WTC11 (cell line): ENCODE data around the gene ANKRD1. TPM values are rescaled to one million over a fixed set of nuclear protein-coding genes. Genes with fewer than 3 reads are reported as not detected.

Source experiments
- AR ChIP-seq: fragments of 250-450 bp; sonication (Bioruptor Pico); IDR thresholded peaks from 2 replicates; pipeline ENCODE4 v1.9.0; 2021; ENCODE audit warnings: mild to moderate bottlenecking
- FOXP1 ChIP-seq: sonication (generic); formaldehyde crosslinking; IDR thresholded peaks from 2 replicates; pipeline ENCODE4 v1.8.0; 2022; ENCODE audit warnings: missing genetic modification reagents, mild to moderate bottlenecking, moderate library complexity, borderline replicate concordance
- GABPB1 ChIP-seq: sonication (generic); formaldehyde crosslinking; IDR thresholded peaks from 2 replicates; pipeline ENCODE4 v1.8.1; 2023; ENCODE audit warnings: mild to moderate bottlenecking, missing genetic modification reagents
- MAX ChIP-seq: sonication (generic); formaldehyde crosslinking; IDR thresholded peaks from 2 replicates; pipeline ENCODE4 v1.8.0; 2022; ENCODE audit warnings: mild to moderate bottlenecking, missing genetic modification reagents
- PRDM15 ChIP-seq: sonication (generic); formaldehyde crosslinking; IDR thresholded peaks from 2 replicates; pipeline ENCODE4 v1.8.0; 2022; ENCODE audit warnings: missing genetic modification reagents
- SMAD4 ChIP-seq: sonication (generic); formaldehyde crosslinking; IDR thresholded peaks from 2 replicates; pipeline ENCODE4 v1.8.0; 2022; ENCODE audit warnings: mild to moderate bottlenecking, missing genetic modification reagents
- USF2 ChIP-seq: sonication (generic); formaldehyde crosslinking; IDR thresholded peaks from 2 replicates; pipeline ENCODE4 v1.8.1; 2023; ENCODE audit warnings: mild to moderate bottlenecking, missing genetic modification reagents, moderate library complexity
- ZBTB43 ChIP-seq: sonication (generic); formaldehyde crosslinking; IDR thresholded peaks from 2 replicates; pipeline ENCODE4 v1.8.1; 2023; ENCODE audit warnings: mild to moderate bottlenecking, missing genetic modification reagents
- ZNF396 ChIP-seq: fragments of 250-450 bp; sonication (Bioruptor Pico); IDR thresholded peaks from 2 replicates; pipeline ENCODE4 v1.8.0; 2021; ENCODE audit warnings: mild to moderate bottlenecking, moderate library complexity, borderline replicate concordance
- ZNF512 ChIP-seq: sonication (generic); formaldehyde crosslinking; IDR thresholded peaks from 2 replicates; pipeline ENCODE4 v1.8.1; 2022; ENCODE audit warnings: missing genetic modification reagents, borderline replicate concordance
- total RNA-seq: library from RNA; stranded (reverse); gene quantifications from 3 replicates; pipeline ENCODE4 v1.2.3, GENCODE V29; 2021
- TF ChIP-seq, protein P1 (sequence below): sonication (generic); formaldehyde crosslinking; IDR thresholded peaks from 2 replicates; pipeline ENCODE4 v1.8.0; 2023; ENCODE audit warnings: mild to moderate bottlenecking, missing genetic modification reagents

Gene ANKRD1
- total RNA-seq, 1 experiment from 2014 or later = not detected

GRCh38 chr10:90871766-90872647, 48.9 kb downstream of the ANKRD1 start, which contains the start of gene RPP30 (continued):
- TF ChIP-seq PRDM15 = peak; percentile 44; the same call in 1 of the 2 replicates
- TF ChIP-seq MAX (CRISPR knock-in tag) = peak; percentile 46; the same call in 1 of the 2 replicates
- no peak for TF ChIP-seq ZNF512 (CRISPR knock-in tag)
- TF ChIP-seq FOXP1 = peak; percentile 47; the same call in 1 of the 2 replicates
- TF ChIP-seq SMAD4 = no peak
- TF ChIP-seq, protein P1, sequence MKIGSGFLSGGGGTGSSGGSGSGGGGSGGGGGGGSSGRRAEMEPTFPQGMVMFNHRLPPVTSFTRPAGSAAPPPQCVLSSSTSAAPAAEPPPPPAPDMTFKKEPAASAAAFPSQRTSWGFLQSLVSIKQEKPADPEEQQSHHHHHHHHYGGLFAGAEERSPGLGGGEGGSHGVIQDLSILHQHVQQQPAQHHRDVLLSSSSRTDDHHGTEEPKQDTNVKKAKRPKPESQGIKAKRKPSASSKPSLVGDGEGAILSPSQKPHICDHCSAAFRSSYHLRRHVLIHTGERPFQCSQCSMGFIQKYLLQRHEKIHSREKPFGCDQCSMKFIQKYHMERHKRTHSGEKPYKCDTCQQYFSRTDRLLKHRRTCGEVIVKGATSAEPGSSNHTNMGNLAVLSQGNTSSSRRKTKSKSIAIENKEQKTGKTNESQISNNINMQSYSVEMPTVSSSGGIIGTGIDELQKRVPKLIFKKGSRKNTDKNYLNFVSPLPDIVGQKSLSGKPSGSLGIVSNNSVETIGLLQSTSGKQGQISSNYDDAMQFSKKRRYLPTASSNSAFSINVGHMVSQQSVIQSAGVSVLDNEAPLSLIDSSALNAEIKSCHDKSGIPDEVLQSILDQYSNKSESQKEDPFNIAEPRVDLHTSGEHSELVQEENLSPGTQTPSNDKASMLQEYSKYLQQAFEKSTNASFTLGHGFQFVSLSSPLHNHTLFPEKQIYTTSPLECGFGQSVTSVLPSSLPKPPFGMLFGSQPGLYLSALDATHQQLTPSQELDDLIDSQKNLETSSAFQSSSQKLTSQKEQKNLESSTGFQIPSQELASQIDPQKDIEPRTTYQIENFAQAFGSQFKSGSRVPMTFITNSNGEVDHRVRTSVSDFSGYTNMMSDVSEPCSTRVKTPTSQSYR (CRISPR knock-in tag) = no peak
- TF ChIP-seq ZBTB43 (CRISPR knock-in tag) = no peak
- no peak for TF ChIP-seq AR (CRISPR knock-in tag)
- TF ChIP-seq ZNF396 (CRISPR knock-in tag) = no peak
- peak; percentile 71 for TF ChIP-seq USF2 (CRISPR knock-in tag)
- TF ChIP-seq GABPB1 (CRISPR knock-in tag) = peak; percentile 18; the same call in 1 of the 2 replicates
- TF ChIP-seq, all 79 proteins: peak for 9
